ENCODE data around the gene DOCK2.

DNA sequence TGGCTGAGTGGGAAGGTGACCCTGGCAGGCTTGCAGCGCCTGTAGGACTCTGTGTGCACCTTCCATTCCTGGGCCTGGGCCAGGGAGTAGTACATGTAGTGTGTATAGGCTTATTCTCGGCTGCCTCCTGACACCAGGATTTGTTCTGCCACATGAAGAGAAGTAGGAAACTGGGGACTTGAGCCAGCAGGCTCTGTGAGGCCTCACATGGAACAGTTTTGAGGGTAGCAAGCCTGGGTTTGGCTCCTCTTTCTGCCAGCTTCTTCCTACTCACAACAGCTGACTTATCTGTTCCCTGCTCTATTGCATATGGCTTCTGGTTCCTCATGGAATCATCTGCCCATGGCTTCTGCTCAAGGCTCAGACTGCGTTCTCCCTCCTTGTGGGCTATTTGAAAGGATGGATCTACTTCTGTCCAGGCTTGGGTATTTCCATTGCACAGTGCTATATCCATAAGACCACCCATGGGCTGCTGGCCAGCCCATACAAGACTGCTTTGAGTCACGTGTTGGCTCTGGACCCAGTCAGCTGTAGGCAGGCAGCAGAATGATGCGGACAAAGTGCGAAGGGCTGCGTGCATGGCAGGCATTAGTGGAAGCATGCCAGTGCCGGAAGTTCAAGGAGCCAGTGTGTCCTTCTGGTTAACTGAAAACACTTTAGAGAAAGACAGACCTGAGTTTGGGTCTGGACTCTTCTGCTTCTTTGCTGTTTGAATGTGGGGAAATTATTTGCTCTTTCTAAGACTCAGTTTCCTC lies 354.2 kb downstream of the DOCK2 start:
- TF ChIP-seq, protein P1, sequence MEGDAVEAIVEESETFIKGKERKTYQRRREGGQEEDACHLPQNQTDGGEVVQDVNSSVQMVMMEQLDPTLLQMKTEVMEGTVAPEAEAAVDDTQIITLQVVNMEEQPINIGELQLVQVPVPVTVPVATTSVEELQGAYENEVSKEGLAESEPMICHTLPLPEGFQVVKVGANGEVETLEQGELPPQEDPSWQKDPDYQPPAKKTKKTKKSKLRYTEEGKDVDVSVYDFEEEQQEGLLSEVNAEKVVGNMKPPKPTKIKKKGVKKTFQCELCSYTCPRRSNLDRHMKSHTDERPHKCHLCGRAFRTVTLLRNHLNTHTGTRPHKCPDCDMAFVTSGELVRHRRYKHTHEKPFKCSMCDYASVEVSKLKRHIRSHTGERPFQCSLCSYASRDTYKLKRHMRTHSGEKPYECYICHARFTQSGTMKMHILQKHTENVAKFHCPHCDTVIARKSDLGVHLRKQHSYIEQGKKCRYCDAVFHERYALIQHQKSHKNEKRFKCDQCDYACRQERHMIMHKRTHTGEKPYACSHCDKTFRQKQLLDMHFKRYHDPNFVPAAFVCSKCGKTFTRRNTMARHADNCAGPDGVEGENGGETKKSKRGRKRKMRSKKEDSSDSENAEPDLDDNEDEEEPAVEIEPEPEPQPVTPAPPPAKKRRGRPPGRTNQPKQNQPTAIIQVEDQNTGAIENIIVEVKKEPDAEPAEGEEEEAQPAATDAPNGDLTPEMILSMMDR (IDR thresholded peaks at IDR 0.05; ENCODE audit: borderline replicate concordance, extremely low read depth, low read length, poor library complexity, severe bottlenecking) = no peak
- no peak for TF ChIP-seq EZH2 (IDR thresholded peaks at IDR 0.05; ENCODE audit: borderline replicate concordance, low read depth, low read length, severe bottlenecking)
